SK-N-MC (cell line): ENCODE measurements around the gene CHSY1.

Experiments used
- EZH2 ChIP-seq: fragments of 200-600 bp; sonication (generic); IDR thresholded peaks from one replicate; pipeline ENCODE4 v1.6.1; 2017; ENCODE audit warnings: antibody characterized with exemption
- FOXP2 ChIP-seq: optimal IDR thresholded peaks from 2 replicates; pipeline ENCODE3; 2011; ENCODE audit warnings: mild to moderate bottlenecking, moderate library complexity; ENCODE audit not compliant: insufficient read depth; ENCODE audit errors: extremely low read length, control extremely low read depth
- POLR2AphosphoS5 ChIP-seq: IDR thresholded peaks from 2 replicates; pipeline ENCODE4 v1.6.1; 2012; ENCODE audit warnings: mild to moderate bottlenecking, low read depth, low read length, borderline replicate concordance

DNA sequence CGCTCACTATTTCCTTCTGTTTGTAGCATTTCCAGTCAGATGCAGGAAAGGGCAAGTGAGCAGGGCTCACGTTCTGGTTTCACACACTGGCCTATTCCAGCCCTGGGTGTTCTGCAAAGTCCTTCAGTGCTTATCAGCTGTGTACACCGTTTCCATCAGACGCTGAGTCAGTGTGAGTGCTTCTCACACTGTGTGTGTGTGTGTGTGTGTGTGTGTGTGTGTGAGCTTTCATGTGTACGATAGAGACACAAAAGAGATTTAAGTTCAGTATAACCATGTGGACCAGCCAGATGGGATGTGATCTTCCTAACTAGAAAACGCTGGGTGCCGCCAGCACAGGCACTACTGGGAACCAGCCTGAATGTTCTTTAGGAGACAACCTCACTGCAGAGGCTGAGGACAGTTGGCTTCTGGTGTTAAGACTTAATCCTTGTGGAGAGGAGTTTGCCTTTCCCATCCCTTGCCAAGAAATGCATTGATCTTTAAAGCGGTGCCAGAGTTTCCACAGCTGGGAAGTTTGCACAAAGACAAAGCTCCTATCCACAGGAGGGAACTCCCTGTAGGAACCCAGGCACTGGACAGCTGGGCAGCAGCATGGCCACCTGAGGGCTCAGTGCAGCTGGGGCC lies 3.9 kb upstream of the CHSY1 start:
- TF ChIP-seq EZH2, result no peak
- no peak for TF ChIP-seq POLR2AphosphoS5
- no peak for TF ChIP-seq FOXP2
